Smooth muscle cell (in vitro differentiated cells): ENCODE results near the gene KDM4D. TPM values are rescaled to one million over a fixed set of nuclear protein-coding genes. Genes with fewer than 3 reads are reported as not detected.

ENCODE experiments used
- DNase-seq: peaks from one replicate; lab custom pipeline; 2025; ENCODE audit not compliant: unreplicated experiment; lab: John Stamatoyannopoulos, UW
- H2AFZ ChIP-seq: fragments of 200-600 bp; sonication (generic); 2 replicates; pipeline ENCODE4 v1.6.0; 2016; ENCODE audit warnings: antibody characterized with exemption, low read depth, mild to moderate bottlenecking
- H3F3A ChIP-seq: fragments of 200-600 bp; sonication (generic); 2 replicates; pipeline ENCODE4 v1.6.0; 2017; ENCODE audit warnings: antibody characterized with exemption, low read depth
- H3K27ac ChIP-seq: fragments of 200-600 bp; sonication (generic); 2 replicates; pipeline ENCODE4 v1.5.1; 2016; ENCODE audit warnings: low read depth, mild to moderate bottlenecking
- H3K27me3 ChIP-seq: fragments of 200-600 bp; sonication (generic); 2 replicates; pipeline ENCODE4 v1.6.1; 2016; ENCODE audit warnings: low read depth, mild to moderate bottlenecking
- H3K36me3 ChIP-seq: fragments of 200-600 bp; sonication (generic); 2 replicates; pipeline ENCODE4 v1.5.1; 2016; ENCODE audit warnings: low read depth
- H3K4me1 ChIP-seq: fragments of 200-600 bp; sonication (generic); 2 replicates; pipeline ENCODE4 v1.5.1; 2016; ENCODE audit warnings: low read depth
- H3K4me2 ChIP-seq: fragments of 200-600 bp; sonication (generic); 2 replicates; pipeline ENCODE4 v1.6.0; 2016; ENCODE audit warnings: mild to moderate bottlenecking
- H3K4me3 ChIP-seq: fragments of 200-600 bp; sonication (generic); 2 replicates; pipeline ENCODE4 v1.5.1; 2016; ENCODE audit warnings: mild to moderate bottlenecking
- H3K79me2 ChIP-seq: fragments of 200-600 bp; sonication (generic); 2 replicates; pipeline ENCODE4 v1.6.0; 2016; ENCODE audit warnings: low read depth, mild to moderate bottlenecking
- H3K9ac ChIP-seq: fragments of 200-600 bp; sonication (generic); 2 replicates; pipeline ENCODE4 v1.6.0; 2016; ENCODE audit warnings: low read depth
- H3K9me3 ChIP-seq: fragments of 200-600 bp; sonication (generic); replicated peaks from 2 replicates; pipeline ENCODE4 v1.5.1; 2016; ENCODE audit warnings: low read depth
- H4K20me1 ChIP-seq: fragments of 200-600 bp; sonication (generic); 2 replicates; pipeline ENCODE4 v1.6.0; 2016; ENCODE audit warnings: low read depth
- WGBS: methylation state at CpG from one replicate; pipeline ENCODE4 v1.1.7; 2016; ENCODE audit warnings: low lambda C conversion rate; 5-methylcytosine and 5-hydroxymethylcytosine counted together
- polyA plus RNA-seq: library from polyadenylated mRNA; unstranded; fragments of >200 nt; fragmentation: Nextera tagmentation; extraction: Ambion mirVana; gene quantifications from 2 replicates; pipeline ENCODE4 v1.2.1, GENCODE V29; 2016
- total RNA-seq: library from RNA; depleted of rRNA; stranded (reverse); fragments of >200 nt; gene quantifications from 2 replicates; pipeline ENCODE4 v1.2.3, GENCODE V29; 2014
- TF ChIP-seq, protein P1 (sequence below): fragments of 200-600 bp; sonication (generic); IDR thresholded peaks from 2 replicates; pipeline ENCODE4 v1.5.1; 2017; ENCODE audit warnings: borderline replicate concordance, mild to moderate bottlenecking, antibody characterized with exemption; ENCODE audit not compliant: insufficient read depth, poor library complexity, severe bottlenecking

Gene KDM4D
- 0.63 and 0.94 TPM in 2 replicates for total RNA-seq
- polyA plus RNA-seq = 0.54 and 1.4 TPM in 2 replicates

DNA sequence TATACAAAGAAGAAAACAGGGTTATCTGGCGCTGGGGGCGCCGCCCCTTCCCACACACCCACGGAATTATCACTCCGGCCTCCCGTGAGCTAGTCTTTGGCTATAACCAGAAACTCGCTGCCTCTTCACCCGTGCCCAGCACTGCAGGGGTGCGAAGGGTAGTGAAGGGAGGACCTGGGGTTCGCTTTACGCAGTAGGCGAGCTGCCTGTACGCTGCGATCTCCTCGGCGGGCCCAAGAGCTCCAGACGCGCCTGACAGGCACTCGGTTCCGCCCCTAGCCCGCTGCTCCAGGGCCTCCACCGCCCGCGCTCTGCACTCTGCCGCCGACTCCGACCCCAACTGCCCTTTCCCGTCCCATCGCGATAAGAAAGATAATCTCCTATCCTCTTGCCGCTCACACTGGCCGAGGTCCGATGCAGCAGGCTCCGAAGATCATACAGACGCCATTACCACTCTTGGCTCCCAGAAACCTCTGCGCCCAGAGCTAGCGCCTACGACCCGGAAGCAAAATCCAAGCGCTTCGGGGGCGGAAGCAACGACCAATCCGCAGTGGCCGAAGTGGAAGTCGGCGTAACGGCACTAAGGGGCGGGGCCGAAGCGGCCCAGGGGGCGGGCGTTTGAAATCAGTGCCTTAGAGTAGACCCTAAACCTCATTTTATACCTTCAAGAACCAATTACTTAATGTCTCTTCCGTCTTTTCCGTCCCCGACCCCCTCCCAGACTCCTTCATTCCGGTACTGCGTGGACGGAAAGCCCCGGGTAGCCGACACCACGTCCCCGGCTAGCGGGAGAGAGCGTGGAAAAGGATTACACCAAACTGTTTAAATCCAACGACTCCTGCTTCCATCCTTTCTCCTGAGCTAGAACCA lies at the start of gene KDM4D, which contains the start of gene CWC15:
Gene KDM4D, plus strand, starts transcription at position 611 of the 870 bp plus-strand sequence. CDS start 23,664 bp downstream, outside the sequence.
Gene CWC15, minus strand, starts transcription at position 458 of the 870 bp plus-strand sequence. CDS start 1,371 bp downstream, outside the sequence.
- H3K36me3 ChIP-seq = peaks cover 30% of the 10 kb centered on the region
- peak within 1 kb of the TSS; percentile 93 for H3K9ac ChIP-seq
- H4K20me1 ChIP-seq = no peaks in the 10 kb centered on the region
- no peaks in the 10 kb centered on the region for H3K9me3 ChIP-seq
- peaks cover 12% of the 10 kb centered on the region for H3K4me1 ChIP-seq
- peaks cover 29% of the 10 kb centered on the region for H3K79me2 ChIP-seq
- H3F3A ChIP-seq = peaks cover 6% of the 10 kb centered on the region
- WGBS = under 1% methylated on average over 66 of the region's 66 CpGs
- H3K27ac ChIP-seq = peak within 1 kb of the TSS; percentile 81
- H3K27me3 ChIP-seq = no peaks in the 10 kb centered on the region
- H3K4me2 ChIP-seq = peak within 1 kb of the TSS; percentile 87
- peak within 1 kb of the TSS; percentile 99 for H2AFZ ChIP-seq
- TF ChIP-seq, protein P1, sequence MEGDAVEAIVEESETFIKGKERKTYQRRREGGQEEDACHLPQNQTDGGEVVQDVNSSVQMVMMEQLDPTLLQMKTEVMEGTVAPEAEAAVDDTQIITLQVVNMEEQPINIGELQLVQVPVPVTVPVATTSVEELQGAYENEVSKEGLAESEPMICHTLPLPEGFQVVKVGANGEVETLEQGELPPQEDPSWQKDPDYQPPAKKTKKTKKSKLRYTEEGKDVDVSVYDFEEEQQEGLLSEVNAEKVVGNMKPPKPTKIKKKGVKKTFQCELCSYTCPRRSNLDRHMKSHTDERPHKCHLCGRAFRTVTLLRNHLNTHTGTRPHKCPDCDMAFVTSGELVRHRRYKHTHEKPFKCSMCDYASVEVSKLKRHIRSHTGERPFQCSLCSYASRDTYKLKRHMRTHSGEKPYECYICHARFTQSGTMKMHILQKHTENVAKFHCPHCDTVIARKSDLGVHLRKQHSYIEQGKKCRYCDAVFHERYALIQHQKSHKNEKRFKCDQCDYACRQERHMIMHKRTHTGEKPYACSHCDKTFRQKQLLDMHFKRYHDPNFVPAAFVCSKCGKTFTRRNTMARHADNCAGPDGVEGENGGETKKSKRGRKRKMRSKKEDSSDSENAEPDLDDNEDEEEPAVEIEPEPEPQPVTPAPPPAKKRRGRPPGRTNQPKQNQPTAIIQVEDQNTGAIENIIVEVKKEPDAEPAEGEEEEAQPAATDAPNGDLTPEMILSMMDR = no peak
- H3K4me3 ChIP-seq = peak within 1 kb of the TSS; percentile 87
- peak; percentile 70 for DNase-seq

DNA sequence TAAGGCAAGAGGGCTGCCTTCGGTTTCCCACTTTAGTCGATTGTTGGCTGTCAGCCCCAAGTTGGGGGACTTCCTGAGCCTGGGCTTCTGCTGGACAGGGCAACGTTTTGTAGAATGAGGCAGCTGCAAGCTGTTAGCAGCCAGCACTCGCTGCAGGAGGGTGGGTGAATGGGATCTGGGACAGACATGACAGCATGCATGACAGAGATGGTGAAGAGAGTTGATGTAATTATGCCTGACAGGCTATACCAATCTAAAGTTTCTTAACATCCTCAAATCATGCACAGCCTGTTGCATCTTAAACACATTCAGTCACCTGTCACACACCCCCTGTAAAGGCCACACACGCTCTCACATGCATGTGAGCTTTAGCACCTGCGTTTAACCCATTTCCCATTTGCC lies 49.3 kb upstream of the KDM4D start:
- Histone ChIP-seq H3K79me2 (no peaks in the 10 kb centered on the region), H3K27ac (no peak overlapping the region), H3K4me2 (no peak overlapping the region), H3K27me3 (no peaks in the 10 kb centered on the region), H3K9ac (no peak overlapping the region), H4K20me1 (no peaks in the 10 kb centered on the region), H2AFZ (no peak overlapping the region), H3K36me3 (no peaks in the 10 kb centered on the region), H3K9me3 (no peaks in the 10 kb centered on the region), H3F3A (peaks cover 7% of the 10 kb centered on the region), H3K4me3 (no peak overlapping the region), H3K4me1 (peaks cover 11% of the 10 kb centered on the region)
- WGBS = 73% methylated on average over 6 of the region's 6 CpGs
- DNase-seq = no peak
- TF ChIP-seq, protein P1 = no peak

DNA sequence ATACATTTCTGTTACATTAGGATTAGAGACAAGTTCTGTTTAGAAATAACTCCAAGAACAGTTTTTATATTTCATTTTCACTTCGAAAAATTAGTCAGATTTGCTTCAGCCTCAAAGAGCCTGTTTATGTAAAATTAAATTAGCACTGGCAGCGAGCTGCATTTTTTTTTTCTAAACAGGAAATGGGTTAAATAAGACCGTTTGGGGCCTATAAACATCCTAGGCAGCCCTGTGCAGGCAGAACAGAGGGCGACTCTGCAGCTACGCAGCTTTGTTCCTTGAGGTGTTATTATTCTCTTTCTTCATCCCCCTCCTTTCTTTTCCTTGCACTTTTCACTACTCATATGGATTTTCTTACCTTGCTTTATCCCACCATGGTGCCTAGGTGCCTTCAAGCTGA lies 48.9 kb upstream of the KDM4D start:
- Histone ChIP-seq H3K27ac (no peak overlapping the region), H3K36me3 (no peaks in the 10 kb centered on the region), H3K9ac (no peak overlapping the region), H3K79me2 (no peaks in the 10 kb centered on the region), H3K27me3 (no peaks in the 10 kb centered on the region), H4K20me1 (no peaks in the 10 kb centered on the region), H3F3A (peaks cover 7% of the 10 kb centered on the region), H3K4me3 (no peak overlapping the region), H3K9me3 (no peaks in the 10 kb centered on the region), H3K4me2 (no peak overlapping the region), H2AFZ (no peak overlapping the region), H3K4me1 (peaks cover 11% of the 10 kb centered on the region)
- TF ChIP-seq, protein P1 = no peak
- no peak for DNase-seq
- WGBS = 72% methylated on average over 5 of the region's 5 CpGs
